ENCODE measurements around the gene PPP1R12C.

PPP1R12C gene

DNA sequence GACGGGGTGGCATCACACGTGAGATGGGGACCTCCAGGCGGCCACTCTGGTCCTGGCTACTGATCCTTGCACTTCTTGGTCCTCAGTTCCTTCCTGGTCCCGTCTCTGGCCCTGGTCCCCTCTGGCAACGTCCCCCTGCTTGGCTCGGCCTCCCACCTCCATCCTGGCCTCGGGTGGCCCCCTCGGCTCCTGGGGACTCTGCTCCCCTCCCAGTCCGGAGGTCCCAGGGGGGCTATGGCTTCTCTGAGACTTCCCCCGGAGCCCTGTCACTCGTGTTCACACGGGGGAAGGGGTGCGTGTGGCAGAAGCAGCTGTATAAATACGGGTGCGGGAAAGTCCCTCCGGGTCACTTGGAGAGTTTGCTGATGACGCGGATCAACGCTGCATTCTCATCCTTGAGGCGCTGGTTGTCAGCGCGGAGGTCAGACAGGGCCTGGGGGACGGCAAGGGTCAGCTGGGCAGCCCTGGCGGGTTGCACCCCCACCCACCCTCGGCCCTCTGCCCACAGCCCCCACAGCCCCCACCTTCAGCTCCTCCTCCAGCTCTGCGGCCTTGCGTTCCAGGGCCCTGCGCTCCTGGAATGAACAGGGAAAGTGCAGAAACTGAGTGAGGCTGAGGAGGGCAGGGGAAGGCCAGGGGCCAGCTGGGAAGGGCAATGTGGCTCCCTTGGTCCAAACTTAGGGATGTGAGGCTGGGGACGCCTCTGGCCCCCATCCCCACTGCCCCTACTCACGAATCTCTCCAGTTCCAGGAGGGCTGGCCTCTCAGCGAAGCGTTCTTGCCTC, 26.1 kb downstream of the PPP1R12C start:
- DNase-seq (ENCODE audit: low read depth in 2 of 2) = no peak

DNA sequence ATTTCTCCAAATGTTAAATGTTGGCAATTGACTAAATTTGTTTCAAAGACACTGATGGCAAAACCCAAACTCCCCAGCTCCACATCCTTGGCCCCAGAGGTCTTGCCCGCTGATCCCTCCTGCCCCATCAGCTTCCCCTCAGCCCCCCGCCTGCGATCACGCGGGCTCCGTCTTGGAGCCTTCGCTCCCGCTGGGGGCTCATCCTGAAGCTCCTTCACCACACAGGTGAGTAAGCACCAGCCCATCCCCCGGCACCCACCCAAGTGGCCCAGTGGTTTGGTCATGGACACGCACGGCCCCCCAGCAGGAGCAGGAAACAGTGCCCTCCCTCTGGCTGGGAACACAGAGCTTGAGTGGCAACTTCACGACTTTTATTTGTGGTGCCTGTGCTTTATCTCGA, 26.9 kb downstream of the PPP1R12C start:
- DNase-seq (ENCODE audit: low read depth in 2 of 2) = no peak

DNA sequence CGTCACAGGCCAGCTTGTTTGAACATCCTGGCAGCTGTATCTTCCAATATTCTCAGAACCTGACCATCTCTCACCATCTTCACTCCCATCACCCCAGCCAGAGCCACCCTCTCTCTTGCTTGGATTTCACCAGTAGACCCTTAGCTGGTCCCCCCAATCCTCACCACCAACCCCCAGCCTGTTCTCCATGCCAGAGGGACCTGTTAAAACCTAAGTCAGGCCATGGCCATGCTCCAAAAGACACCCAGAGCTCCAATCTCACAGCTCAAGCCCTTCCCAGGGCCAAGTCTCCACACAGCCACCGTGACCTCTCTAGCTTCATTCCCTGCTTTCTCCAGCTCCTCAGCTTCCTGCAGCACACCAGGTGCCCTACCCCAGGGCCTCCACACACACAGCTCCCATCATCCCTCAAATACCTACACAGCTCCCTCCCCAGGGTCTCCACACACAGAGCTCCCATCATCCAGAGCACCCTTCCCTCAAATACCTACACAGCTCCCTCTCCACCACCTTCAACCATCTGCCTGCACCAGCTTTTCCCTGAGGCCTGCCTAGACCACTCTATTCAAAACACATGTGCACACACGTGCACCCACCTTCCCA, 28.0 kb downstream of the PPP1R12C start:
- no peak for DNase-seq (ENCODE audit: low read depth in 2 of 2)

GRCh38 chr19:55088543-55089341, 28.7 kb downstream of the PPP1R12C start:
- DNase-seq (ENCODE audit: low read depth in 2 of 2) = peak; percentile 61 to 66

- DNase-seq (ENCODE audit: low read depth in 2 of 2) = no peak
Measured at GRCh38 chr19:55088021-55088451, 29.4 kb downstream of the PPP1R12C start.

GRCh38 chr19:55087542-55087901, 29.9 kb downstream of the PPP1R12C start:
- no peak for DNase-seq (ENCODE audit: low read depth in 2 of 2)

- peak in 1 of 2 donors; percentile 29 for DNase-seq (ENCODE audit: low read depth in 2 of 2)
Measured at GRCh38 chr19:55086730-55087541, 30.5 kb downstream of the PPP1R12C start.

- DNase-seq (ENCODE audit: low read depth in 2 of 2) = no peak
Measured at GRCh38 chr19:55085923-55086715, 31.3 kb downstream of the PPP1R12C start.

GRCh38 chr19:55084416-55084815, 33.0 kb downstream of the PPP1R12C start:
- DNase-seq (ENCODE audit: low read depth in 2 of 2) = no peak

- DNase-seq (ENCODE audit: low read depth in 2 of 2) = no peak
Measured at GRCh38 chr19:55083004-55083850, 34.2 kb downstream of the PPP1R12C start.

DNA sequence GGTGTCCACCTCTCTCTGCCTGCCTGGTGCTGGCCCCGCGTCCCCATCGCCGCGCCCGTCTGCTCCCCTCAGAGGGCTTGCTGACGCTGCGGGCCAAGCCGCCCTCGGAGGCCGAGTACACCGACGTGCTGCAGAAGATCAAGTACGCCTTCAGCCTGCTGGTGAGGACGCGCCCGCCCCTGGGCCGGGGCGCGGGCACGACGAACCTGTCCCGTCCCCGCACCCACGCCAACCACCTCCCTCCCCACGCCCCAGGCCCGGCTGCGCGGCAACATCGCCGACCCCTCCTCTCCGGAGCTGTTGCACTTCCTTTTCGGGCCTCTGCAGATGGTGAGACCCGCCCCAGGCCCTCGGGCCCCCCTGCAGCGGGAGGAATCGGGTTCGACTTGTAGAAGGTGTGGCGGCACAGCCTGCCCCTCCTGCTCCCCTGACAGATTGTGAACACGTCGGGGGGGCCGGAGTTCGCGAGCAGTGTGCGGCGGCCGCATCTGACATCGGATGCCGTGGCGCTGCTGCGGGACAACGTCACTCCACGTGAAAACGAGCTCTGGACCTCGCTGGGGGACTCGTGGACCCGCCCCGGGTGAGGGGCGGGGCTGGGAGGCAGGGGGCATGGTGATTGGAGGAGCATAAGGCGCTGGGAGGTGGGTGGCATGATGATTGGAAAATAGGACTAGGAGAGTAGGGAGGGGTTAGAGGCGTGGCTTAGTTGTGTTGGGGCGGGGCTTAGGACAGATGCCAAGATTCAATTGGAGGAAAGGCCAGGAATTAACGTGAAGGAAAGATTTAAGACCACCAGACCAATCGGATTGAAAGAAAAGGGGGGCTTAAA, 35.2 kb downstream of the PPP1R12C start:
- DNase-seq (ENCODE audit: low read depth in 2 of 2) = peak; percentile 24 to 41

DNA sequence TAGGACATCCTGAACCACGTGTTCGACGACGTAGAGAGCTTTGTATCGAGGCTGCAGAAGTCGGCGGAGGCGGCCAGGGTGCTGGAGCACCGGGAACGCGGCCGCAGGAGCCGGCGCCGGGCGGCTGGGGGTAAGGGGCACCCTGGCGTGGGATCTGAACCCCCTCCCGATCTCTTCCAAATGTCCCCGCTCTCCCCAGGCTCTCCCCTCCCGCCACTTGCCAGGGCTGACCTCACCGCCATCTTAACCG, 35.7 kb downstream of the PPP1R12C start:
- DNase-seq (ENCODE audit: low read depth in 2 of 2) = no peak

DNA sequence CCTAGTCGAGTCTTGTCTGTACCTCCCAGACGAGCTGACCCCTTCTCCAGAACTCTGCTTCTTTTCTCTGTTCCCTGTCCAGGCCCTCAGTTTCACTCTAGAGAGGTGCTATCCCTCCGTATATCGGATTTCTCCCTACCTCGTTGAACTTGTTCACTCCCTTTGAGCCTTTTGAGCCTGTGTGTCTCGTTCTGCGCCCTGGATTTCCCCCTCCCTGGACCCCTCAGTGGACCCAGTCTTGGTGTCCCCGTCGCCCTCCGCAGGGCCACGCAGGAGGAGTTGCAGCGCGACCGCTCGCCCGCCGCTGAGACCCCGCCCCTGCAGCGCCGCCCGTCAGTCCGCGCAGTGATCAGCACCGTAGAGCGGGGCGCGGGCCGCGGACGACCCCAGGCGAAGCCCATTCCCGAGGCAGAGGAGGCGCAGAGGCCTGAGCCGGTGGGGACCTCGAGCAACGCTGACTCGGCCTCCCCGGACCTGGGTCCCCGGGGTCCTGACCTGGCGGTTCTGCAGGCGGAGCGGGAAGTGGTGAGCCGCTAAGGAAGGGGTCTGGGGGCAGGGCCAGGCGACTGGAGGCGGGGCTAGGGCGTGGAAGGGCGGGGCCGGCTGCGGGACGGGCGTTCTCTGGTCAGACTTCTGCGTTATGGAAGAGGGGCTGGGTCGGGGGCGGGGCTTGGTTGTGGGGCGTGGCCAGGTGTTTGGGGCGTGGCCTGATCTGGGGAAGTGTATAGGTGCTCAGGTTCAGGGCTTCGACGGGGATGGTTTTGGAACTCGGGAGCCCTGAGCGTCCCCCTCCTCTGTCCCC, 36.3 kb downstream of the PPP1R12C start:
- DNase-seq (ENCODE audit: low read depth in 2 of 2) = peak; percentile 77 to 78

GRCh38 chr19:55080121-55080967, 37.1 kb downstream of the PPP1R12C start:
- peak; percentile 17 to 36 for DNase-seq (ENCODE audit: low read depth in 2 of 2)

DNA sequence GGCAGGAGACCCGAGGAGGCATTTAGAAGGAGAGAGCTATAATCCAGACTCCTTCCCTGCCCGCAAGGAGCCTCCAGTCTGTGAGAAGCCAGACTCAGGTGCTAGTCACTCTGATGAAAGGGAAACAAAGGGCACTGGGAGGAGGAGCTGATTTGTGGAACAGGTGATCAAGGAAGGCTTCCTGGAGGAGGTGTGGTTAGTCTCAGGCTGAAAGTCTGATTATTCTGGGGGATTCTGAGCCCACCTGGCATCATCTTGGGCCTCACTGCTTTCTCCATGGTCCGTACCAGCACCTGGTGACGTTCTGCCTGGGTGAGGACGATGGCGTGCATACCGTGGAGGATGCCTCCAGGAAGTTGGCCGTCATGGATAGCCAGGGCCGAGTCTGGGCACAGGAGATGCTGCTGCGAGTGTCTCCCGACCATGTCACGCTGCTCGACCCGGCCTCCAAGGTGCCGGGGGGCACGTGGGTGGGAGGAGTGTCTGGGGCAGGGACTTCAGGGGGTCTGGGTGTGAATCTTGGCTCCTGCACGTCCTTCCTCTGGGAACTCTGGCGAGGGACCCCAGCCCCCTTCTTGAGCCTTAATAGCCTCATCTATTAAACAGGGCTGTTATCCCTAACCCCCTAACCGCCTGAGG, 37.9 kb downstream of the PPP1R12C start:
- DNase-seq (ENCODE audit: low read depth in 2 of 2) = no peak

GRCh38 chr19:55078996-55079395, 38.4 kb downstream of the PPP1R12C start:
- no peak for DNase-seq (ENCODE audit: low read depth in 2 of 2)

- DNase-seq (ENCODE audit: low read depth in 2 of 2) = no peak
Measured at GRCh38 chr19:55077106-55077505, 40.3 kb downstream of the PPP1R12C start.
